ENCODE data around the gene KIAA1549. TPM values are rescaled to one million over a fixed set of nuclear protein-coding genes. Genes with fewer than 3 reads are reported as not detected.

Gene KIAA1549
- total RNA-seq, 1 experiment from 2014 or later = 19.9 TPM

GRCh38 chr7:138935465-138936011 lies 45.7 kb downstream of the KIAA1549 start:
- Mint-ChIP-seq H3K27me3 (ENCODE audit: insufficient read depth, unreplicated experiment) (no peaks in the 10 kb centered on the region), H3K9me3 (ENCODE audit: unreplicated experiment) (no peaks in the 10 kb centered on the region), H3K4me1 (ENCODE audit: low read depth, unreplicated experiment) (peaks cover 25% of the 10 kb centered on the region), H3K4me3 (ENCODE audit: unreplicated experiment) (no peak overlapping the region), H3K27ac (ENCODE audit: unreplicated experiment) (no peak overlapping the region), H3K36me3 (ENCODE audit: insufficient read depth, unreplicated experiment) (no peaks in the 10 kb centered on the region)
- Histone ChIP-seq H3K36me3 (ENCODE audit: control insufficient read depth, insufficient read depth, low read length) (no peaks in the 10 kb centered on the region), H3K4me1 (no peaks in the 10 kb centered on the region; the same call in 1 of the 2 replicates), H3K4me3 (ENCODE audit: low read depth, low read length) (no peak overlapping the region), H3K27me3 (replicated peaks; ENCODE audit: control insufficient read depth, insufficient read depth, low read length) (no peaks in the 10 kb centered on the region), H3K9me3 (no peaks in the 10 kb centered on the region)
- POLR2A ChIA-PET = no interaction called here
- TF ChIP-seq, protein P1, sequence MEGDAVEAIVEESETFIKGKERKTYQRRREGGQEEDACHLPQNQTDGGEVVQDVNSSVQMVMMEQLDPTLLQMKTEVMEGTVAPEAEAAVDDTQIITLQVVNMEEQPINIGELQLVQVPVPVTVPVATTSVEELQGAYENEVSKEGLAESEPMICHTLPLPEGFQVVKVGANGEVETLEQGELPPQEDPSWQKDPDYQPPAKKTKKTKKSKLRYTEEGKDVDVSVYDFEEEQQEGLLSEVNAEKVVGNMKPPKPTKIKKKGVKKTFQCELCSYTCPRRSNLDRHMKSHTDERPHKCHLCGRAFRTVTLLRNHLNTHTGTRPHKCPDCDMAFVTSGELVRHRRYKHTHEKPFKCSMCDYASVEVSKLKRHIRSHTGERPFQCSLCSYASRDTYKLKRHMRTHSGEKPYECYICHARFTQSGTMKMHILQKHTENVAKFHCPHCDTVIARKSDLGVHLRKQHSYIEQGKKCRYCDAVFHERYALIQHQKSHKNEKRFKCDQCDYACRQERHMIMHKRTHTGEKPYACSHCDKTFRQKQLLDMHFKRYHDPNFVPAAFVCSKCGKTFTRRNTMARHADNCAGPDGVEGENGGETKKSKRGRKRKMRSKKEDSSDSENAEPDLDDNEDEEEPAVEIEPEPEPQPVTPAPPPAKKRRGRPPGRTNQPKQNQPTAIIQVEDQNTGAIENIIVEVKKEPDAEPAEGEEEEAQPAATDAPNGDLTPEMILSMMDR (IDR thresholded peaks at IDR 0.05; ENCODE audit: insufficient read depth in 1 of 2, low read depth in 1 of 2, low read length in 1 of 2, severe bottlenecking in 1 of 2, unreplicated experiment in 1 of 2) = no peak
- no peak for DNase-seq
- no TSS peak for BruUV-seq (replicated peaks)
- intact Hi-C loops (cut with micrococcal nuclease; ENCODE audit: unreplicated experiment) = no loop called here
- CTCF ChIA-PET = no interaction called here

GRCh38 chr7:138934861-138935260 lies 46.3 kb downstream of the KIAA1549 start:
- peaks cover 25% of the 10 kb centered on the region for H3K4me1 Mint-ChIP-seq (ENCODE audit: low read depth, unreplicated experiment)
- intact Hi-C loops (cut with micrococcal nuclease; ENCODE audit: unreplicated experiment) = no loop called here
- peak overlapping the region; percentile 22 for H3K27ac Mint-ChIP-seq (ENCODE audit: unreplicated experiment)
- no peak overlapping the region for H3K4me3 Mint-ChIP-seq (ENCODE audit: unreplicated experiment)
- Histone ChIP-seq H3K4me3 (ENCODE audit: low read depth, low read length) (no peak overlapping the region), H3K36me3 (ENCODE audit: control insufficient read depth, insufficient read depth, low read length) (no peaks in the 10 kb centered on the region), H3K9me3 (no peaks in the 10 kb centered on the region), H3K27me3 (replicated peaks; ENCODE audit: control insufficient read depth, insufficient read depth, low read length) (no peaks in the 10 kb centered on the region), H3K4me1 (peaks cover 6% of the 10 kb centered on the region; the same call in 1 of the 2 replicates)
- ChIA-PET POLR2A (no interaction called here), CTCF (interaction anchor here (0.6 kb wide), 1 partner anchor 256 kb away, joined by 3 read pairs; no protein-coding TSS in a partner anchor)
- H3K9me3 Mint-ChIP-seq (ENCODE audit: unreplicated experiment) = no peaks in the 10 kb centered on the region
- no TSS peak for BruUV-seq (replicated peaks)
- H3K36me3 Mint-ChIP-seq (ENCODE audit: insufficient read depth, unreplicated experiment) = no peaks in the 10 kb centered on the region
- no peak for DNase-seq
- TF ChIP-seq, protein P1 (IDR thresholded peaks at IDR 0.05; ENCODE audit: insufficient read depth in 1 of 2, low read depth in 1 of 2, low read length in 1 of 2, severe bottlenecking in 1 of 2, unreplicated experiment in 1 of 2) = no peak
- no peaks in the 10 kb centered on the region for H3K27me3 Mint-ChIP-seq (ENCODE audit: insufficient read depth, unreplicated experiment)

GRCh38 chr7:138934367-138934766 lies 46.8 kb downstream of the KIAA1549 start:
- POLR2A ChIA-PET = no interaction called here
- no TSS peak for BruUV-seq (replicated peaks)
- H3K27ac Mint-ChIP-seq (ENCODE audit: unreplicated experiment) = no peak overlapping the region

More at GRCh38 chr7:138934367-138934766, 46.8 kb downstream of the KIAA1549 start:
- TF ChIP-seq, protein P1 (IDR thresholded peaks at IDR 0.05; ENCODE audit: insufficient read depth in 1 of 2, low read depth in 1 of 2, low read length in 1 of 2, severe bottlenecking in 1 of 2, unreplicated experiment in 1 of 2) = no peak
- Histone ChIP-seq H3K4me3 (ENCODE audit: low read depth, low read length) (no peak overlapping the region), H3K4me1 (peaks cover 6% of the 10 kb centered on the region; the same call in 1 of the 2 replicates), H3K27me3 (replicated peaks; ENCODE audit: control insufficient read depth, insufficient read depth, low read length) (no peaks in the 10 kb centered on the region), H3K36me3 (ENCODE audit: control insufficient read depth, insufficient read depth, low read length) (no peaks in the 10 kb centered on the region), H3K9me3 (no peaks in the 10 kb centered on the region)
- Mint-ChIP-seq H3K4me3 (ENCODE audit: unreplicated experiment) (no peak overlapping the region), H3K9me3 (ENCODE audit: unreplicated experiment) (no peaks in the 10 kb centered on the region), H3K4me1 (ENCODE audit: low read depth, unreplicated experiment) (peaks cover 25% of the 10 kb centered on the region), H3K36me3 (ENCODE audit: insufficient read depth, unreplicated experiment) (no peaks in the 10 kb centered on the region), H3K27me3 (ENCODE audit: insufficient read depth, unreplicated experiment) (no peaks in the 10 kb centered on the region)
- intact Hi-C loops (cut with micrococcal nuclease; ENCODE audit: unreplicated experiment) = no loop called here
- no peak for DNase-seq
- CTCF ChIA-PET = interaction anchor here (0.6 kb wide), 1 partner anchor 257 kb away, joined by 3 read pairs; no protein-coding TSS in a partner anchor

Measured in Caco-2 (cell line).